Glomerular visceral epithelial cell (primary cell): ENCODE measurements around the gene BICC1.

ENCODE experiments used
- DNase-seq: peaks from one replicate; pipeline ENCODE4 v3.0.0-alpha.2; 2016; ENCODE audit errors: extremely low spot score

BICC1 gene

GRCh38 chr10:58599927-58600553, 87.4 kb downstream of the BICC1 start:
- no peak for DNase-seq

DNA sequence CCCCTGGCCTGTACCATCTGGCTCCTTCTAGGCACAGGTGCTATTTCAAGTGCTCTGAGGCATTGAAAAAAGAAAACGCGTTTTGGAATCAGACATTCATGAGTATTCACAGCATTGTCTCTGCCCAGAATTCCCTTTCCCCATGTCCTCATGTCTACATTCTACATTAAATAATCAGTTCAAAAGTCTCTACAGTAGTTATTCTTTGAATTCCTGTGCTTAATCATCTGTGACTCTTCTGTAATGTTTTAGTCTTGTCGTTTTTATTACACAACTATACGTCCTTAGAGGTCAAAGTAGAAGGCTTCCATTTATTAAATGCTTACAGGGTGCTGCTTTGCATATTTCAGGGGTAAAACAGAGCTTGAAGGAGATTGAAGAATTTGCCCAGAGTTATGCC, 95.7 kb downstream of the BICC1 start:
- DNase-seq = peak; percentile 61

GRCh38 chr10:58608826-58609531, 96.3 kb downstream of the BICC1 start:
- DNase-seq = no peak

DNA sequence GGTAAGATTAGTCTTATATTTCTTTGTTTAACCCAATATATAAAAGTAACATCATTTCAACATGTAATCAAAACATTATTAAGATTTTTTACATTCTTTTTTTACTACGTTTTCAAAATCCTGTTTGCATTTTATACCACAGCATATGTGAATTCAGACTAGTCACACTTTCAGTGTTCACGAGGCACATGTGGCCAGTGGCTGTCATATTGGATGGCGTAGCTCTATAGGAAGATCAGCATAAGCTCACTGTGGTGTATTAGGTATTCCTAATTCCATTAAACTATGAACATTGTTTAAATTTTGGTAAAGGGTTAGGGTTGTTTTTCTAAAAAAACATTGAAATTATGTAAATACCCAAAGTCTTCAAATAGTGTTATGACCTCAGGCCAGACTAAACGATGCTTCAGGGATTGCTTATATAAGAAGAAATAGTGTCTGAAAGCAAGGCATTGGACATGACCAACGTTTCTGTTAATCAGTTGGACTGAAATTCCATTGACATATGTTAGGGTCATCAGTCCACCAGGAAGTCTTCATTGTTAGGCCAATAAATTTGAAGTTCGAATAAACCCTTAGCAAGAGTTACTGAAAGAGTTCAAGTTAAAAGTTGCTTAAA, 97.0 kb downstream of the BICC1 start:
- DNase-seq = no peak

GRCh38 chr10:58615237-58615935, 102.7 kb downstream of the BICC1 start:
- DNase-seq = no peak

DNA sequence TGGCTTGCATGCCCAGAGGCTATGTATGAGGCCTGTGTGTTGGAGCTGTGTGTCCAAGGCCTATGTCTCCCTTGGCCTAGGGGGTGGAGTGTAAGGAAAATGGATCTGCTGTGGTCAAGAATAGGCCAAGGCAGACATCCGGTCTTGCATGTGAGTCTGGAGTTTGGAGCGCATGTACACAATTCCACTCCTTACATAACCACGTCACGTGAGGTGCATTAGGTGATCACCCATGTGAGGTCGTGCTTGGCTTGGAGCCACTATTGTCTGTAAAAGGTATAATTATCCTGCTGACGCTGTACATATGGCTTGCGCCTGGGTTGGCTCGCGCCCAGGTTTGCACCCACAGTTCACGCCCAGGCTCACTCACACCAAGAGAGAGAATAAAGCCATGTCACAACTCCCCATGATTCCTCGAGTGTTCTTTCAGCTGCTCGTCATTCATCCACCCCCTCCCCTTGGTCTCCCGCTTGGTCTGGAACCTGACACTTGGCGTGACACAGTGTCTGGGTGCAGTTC, 105.5 kb downstream of the BICC1 start:
- DNase-seq = no peak

DNA sequence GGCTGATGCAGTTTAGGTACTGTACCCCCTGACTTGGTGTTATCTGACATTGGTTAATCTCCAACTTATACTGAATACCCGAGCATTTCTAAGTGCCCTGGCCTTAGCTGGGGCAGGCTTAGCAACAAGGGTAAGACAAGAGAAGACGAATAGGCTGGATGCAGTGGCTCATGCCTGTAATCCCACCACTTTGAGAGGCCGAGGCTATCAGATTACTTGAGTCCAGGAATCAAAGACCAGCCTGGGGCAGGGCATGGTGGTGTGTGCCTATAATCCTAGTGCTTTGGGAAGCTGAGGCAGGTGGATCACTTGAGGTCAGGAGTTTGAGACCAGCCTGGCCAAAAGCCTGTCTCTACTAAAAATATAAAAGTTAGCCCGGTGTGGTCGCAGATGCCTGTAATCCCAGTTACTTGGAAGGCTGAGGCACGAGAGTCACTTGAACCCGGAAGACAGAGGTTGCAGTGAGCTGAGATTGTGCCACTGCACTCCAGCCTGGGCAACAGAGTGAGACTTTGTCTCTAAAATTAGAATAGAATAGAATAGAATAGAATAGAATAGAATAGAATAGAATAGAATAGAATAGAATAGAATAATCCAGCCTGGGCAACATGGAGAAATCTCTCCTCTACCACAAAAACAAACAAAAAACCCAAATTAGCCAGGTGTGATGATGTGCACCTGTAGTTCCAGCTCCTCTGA, 108.9 kb downstream of the BICC1 start:
- DNase-seq = no peak

- no peak for DNase-seq
Measured at GRCh38 chr10:58622246-58622645, 109.6 kb downstream of the BICC1 start.

DNA sequence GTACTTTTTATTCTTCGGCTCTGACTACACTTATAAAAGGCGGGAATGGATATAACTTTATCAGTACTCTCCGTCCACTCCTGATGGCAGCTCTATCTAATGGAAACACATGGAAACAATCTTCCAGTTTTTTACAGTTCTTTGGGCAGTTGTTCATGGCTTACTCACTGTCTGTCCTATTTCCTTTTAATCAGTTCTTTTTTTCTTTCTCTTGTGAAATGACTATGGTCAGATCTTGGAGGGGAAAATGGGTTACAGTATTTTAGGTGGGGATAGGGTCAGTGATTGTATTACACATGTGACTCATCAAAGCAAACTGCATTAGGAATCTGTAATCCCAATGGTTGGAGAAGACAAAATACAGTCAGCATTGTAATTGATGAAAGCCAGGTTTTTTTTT, 112.4 kb downstream of the BICC1 start:
- DNase-seq = peak; percentile 58

DNA sequence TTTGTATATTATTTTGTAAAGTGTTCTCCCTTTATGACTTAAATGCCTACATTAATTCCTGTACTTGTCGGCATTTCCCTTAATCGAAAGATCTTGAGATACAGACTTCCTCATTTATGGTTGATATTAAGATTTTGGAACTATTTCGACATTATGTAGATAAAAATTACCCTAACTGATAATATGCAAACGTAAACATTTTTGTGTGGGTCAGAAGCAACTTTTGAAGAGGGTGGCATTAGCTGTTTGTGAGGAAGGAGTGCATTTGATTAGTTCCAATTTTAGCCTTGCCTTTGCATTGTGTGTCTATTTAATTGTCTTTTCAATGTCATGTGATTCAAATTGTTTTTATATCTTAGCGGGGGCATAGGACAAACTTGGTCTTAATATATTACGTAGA, 114.7 kb downstream of the BICC1 start:
- DNase-seq = no peak

GRCh38 chr10:58631715-58632114, 119.0 kb downstream of the BICC1 start:
- no peak for DNase-seq

GRCh38 chr10:58632216-58632615, 119.5 kb downstream of the BICC1 start:
- DNase-seq = no peak

DNA sequence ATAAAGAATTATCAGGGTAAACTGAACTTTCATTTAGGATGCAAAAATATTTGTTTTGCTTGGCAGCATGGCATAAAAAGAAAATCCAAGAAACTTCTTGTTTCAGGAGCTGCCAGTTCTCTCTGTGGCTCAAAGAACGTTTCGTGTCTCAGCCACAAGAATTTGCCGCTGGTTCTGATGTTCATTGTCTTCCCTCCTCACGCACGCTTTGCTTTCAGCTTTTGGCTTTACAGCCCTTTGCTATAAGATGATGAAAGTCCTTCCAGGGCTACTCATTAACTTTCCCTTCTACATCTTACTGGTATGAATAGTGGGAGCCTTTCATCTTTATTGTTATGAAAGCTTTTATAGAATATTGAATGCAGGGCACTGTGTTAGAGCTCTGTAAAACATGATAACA, 124.7 kb downstream of the BICC1 start:
- peak; percentile 91 for DNase-seq

- peak; percentile 64 for DNase-seq
Measured at GRCh38 chr10:58638388-58638787, 125.7 kb downstream of the BICC1 start.

DNA sequence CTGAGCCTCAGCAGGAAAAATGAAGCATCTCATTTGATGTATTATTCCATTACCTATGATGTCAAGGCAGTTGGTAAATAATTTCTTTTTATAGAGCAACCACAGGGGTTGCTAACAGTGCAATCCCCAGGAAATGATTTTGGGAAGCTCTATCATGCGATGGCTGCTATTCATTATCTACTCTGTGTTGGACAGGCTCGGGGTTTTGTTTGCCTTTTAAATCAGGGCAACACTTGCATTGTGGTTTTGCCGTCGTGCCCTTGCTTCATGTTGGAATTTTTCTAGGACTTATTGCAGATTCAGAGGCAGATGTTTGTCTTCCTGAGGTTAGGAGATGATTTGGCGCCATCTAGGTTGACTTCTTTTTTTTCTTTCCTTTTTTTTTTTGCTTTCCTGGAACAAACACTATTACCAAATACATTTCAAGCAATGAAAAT, 128.4 kb downstream of the BICC1 start:
- peak; percentile 96 for DNase-seq

DNA sequence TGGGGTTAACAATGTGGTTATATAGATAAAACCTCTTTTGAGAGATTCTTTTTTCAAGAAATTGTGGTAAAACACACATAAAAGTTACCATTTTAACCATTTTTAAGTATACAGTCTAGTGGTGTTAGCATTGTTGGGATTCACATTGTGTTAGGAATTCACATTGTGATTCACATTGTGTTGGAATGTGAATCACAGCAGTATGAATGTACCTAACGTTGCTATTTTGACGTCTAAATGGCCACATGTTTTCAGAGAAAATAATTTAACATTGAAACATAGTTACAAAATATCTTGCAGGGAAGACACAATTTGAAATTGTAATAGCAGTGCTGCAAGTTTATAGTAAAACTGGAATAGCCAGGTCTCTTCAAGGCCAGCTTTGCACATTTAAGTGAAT, 129.0 kb downstream of the BICC1 start:
- no peak for DNase-seq

- DNase-seq = peak; percentile 71
Measured at GRCh38 chr10:58642283-58642682, 129.6 kb downstream of the BICC1 start.

DNA sequence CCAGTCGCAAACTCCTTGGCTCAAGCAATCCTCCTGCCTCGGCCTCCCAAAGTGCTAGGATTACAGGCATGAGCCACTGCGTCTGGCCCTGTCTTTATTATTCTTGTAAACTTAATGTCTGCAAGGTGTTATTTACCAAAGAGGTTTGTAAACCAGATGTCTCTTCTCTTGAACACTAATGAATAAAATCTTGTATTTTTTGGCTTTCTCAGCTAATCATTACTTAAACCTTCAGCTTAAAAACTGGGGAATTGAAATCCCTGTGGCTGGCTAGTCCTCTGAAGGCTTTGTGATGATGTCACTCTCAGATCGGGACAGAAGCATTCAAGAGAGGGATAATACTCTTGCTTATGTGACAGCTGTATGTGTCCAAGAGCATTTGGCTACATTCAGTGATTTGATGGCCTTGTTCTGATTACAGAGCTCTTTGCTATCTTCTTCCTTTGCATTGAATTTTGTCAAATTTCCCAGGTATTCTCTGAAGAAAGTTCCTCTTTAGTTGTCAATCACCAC, 130.3 kb downstream of the BICC1 start:
- peak; percentile 43 for DNase-seq

DNA sequence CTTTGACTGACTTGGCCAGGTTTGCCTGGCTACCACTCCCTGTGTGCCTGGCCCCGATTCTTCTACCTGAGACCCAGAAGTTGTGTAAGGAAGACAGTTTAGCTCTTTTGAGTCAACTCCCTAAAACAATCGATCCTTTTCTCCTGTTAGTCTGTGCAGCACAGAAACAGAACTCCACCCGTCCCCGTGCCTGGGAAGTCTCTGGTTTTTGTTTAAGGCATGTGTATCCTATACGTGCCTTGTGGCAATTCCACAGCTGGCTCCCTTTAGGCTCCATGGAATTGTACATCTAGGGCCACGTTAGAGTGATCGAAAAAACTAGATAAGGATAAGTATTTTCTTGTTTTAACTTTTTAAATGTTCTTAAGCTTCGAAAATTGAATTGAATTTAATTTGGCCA, 131.6 kb downstream of the BICC1 start:
- DNase-seq = no peak

DNA sequence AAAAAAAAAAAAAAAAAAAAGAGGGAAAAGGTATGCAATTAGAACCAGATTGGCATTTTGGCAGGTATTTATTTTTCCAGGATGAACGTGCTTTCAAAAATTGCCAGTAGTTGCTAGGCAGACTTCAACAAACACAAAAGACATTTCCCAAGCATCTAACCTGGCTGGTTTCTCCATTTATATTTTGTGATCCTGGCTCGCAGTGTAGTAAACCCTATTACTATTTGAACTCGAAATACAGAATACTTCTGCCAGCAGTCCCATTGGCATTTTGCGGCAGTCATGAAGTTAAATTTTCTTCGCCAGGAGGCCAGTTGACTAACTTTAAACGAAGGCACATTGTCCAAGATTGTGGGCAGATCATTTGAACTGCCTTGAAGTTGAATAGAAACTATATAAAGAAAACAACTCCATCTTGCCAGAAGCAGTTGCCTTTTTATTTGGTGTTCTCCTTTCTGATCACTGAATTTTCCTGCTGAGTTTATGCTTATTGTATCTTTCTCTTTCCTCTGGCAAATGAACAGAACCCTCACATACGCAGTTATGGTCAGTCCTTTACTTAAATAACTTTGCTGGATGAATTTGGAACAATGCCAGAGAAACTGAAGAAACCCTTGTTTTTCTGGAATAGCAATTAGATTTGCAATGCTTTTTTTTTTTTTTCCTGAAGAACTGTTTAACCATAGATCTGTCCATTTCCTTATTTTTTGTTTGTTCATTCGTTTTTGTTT, 132.9 kb downstream of the BICC1 start:
- DNase-seq = no peak
